ENCODE measurements around the gene CNR1.

The CNR1 gene

DNA sequence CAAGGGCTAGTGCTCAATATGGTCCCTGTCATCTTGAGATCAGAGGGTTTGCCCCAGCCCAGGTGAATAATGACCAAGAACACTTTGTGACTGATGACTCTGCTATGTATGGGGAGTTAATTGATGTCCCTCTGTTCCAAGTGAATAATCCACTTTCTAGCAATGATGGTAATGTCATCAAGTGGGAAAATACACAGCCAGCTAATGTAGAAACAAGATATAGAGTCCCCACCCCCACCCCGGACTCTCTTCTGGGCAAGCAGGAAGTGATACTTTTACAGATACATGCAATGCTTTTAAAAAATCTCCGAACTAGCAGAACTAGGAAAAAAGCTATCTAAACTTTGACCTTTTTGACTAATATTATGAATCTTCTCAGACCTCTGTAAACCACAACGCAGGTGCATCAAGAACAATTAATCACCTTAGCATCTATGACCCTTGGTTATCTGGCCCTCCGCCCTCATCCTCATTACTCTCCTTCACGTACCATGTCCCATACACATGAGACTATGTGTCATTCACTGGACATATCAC lies 30.5 kb downstream of the CNR1 start:
- TF ChIP-seq CTCF (IDR thresholded peaks at IDR 0.05; ENCODE audit: control insufficient read depth, extremely low read depth, insufficient read depth): no peak
- no peak overlapping the region for H3K4me3 ChIP-seq (ENCODE audit: low read depth, low read length)
- DNase-seq (ENCODE audit: low read depth): no peak

- TF ChIP-seq CTCF (IDR thresholded peaks at IDR 0.05; ENCODE audit: control insufficient read depth, extremely low read depth, insufficient read depth): no peak
- DNase-seq (ENCODE audit: low read depth): no peak
- H3K4me3 ChIP-seq (ENCODE audit: low read depth, low read length): no peak overlapping the region
Observed at GRCh38 chr6:88134575-88134974, 31.6 kb downstream of the CNR1 start.

- no peak overlapping the region for H3K4me3 ChIP-seq (ENCODE audit: low read depth, low read length)
- DNase-seq (ENCODE audit: low read depth): no peak
- no peak for TF ChIP-seq CTCF (IDR thresholded peaks at IDR 0.05; ENCODE audit: control insufficient read depth, extremely low read depth, insufficient read depth)
Observed at GRCh38 chr6:88133718-88134117, 32.4 kb downstream of the CNR1 start.

DNA sequence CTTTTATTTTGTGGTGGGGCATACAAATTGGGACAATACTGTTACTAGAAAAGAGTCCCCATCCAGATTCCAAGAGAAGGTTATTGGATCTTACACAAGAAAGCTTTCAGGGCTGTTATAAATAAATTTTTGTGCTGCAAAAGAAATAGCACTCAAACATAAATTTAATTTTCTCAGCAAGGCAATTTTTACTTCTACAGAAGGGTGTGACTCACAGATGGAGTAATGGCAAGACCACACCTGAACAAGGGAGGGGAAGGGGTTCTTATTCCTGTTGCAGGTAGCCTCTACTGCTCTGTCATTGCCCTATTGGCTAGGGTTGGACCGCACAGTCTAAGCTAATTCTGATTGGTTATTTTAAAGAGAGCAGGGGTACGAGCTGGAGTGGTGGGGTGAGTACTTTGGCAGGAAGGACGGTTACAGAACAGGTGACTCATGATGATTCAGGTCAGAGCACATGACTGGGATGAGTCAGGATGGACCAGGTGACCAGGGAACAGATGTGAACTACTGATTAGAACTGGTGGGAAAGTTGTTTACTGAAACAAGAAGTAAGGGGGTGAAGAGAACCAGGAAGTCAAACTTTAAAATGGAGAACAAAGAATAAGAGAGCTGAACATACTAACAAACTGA lies 41.1 kb downstream of the CNR1 start:
- DNase-seq (ENCODE audit: low read depth): no peak
- TF ChIP-seq CTCF (IDR thresholded peaks at IDR 0.05; ENCODE audit: control insufficient read depth, extremely low read depth, insufficient read depth): no peak
- H3K4me3 ChIP-seq (ENCODE audit: low read depth, low read length): no peak overlapping the region

- TF ChIP-seq CTCF (IDR thresholded peaks at IDR 0.05; ENCODE audit: control insufficient read depth, extremely low read depth, insufficient read depth): no peak
- no peak overlapping the region for H3K4me3 ChIP-seq (ENCODE audit: low read depth, low read length)
- DNase-seq (ENCODE audit: low read depth): no peak
Observed at GRCh38 chr6:88120635-88121034, 45.5 kb downstream of the CNR1 start.

- TF ChIP-seq CTCF (IDR thresholded peaks at IDR 0.05; ENCODE audit: control insufficient read depth, extremely low read depth, insufficient read depth): no peak
- H3K4me3 ChIP-seq (ENCODE audit: low read depth, low read length): no peak overlapping the region
- no peak for DNase-seq (ENCODE audit: low read depth)
Observed at GRCh38 chr6:88119769-88120168, 46.4 kb downstream of the CNR1 start.

- TF ChIP-seq CTCF (IDR thresholded peaks at IDR 0.05; ENCODE audit: control insufficient read depth, extremely low read depth, insufficient read depth): no peak
- no peak overlapping the region for H3K4me3 ChIP-seq (ENCODE audit: low read depth, low read length)
- DNase-seq (ENCODE audit: low read depth): no peak
Observed at GRCh38 chr6:88116276-88116675, 49.9 kb downstream of the CNR1 start.

All from LNCaP clone FGC (cell line).